ENCODE results near the gene COL5A1.

COL5A1 gene

DNA sequence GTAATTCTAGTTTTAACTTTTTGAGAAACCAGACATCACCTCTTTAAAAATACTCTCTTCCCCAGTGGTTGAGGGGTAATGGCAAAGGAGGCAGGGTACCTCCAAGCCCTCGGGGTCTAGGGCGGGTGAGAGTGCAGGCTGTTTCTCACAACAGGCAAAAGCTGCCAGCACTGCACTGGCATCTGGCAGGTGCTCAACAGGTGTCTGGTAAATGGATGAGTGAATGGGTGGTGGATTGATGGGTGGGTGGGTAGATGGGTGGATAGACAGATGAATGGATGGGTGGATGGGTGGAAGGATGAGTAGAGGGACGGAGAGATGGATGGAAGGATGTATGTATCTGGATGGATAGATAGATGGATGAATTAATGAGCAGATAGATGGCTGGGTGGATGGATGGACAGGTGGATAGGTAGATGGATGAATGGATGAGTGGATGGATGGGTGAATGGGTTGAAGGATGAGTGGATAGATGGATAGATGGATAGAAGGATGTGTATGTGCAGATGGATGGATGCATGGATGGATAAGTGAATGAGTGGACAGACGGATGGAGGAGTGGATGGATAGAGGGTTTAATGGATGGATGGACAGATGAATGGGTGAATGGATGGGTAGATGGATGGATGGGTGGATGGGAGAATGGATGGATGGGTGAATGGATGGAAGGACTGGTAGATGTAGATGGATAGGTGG lies 84.6 kb downstream of the COL5A1 start:
- TF ChIP-seq FOXP2 (optimal IDR thresholded peaks at IDR 0.05; ENCODE audit: borderline replicate concordance, extremely low read depth, extremely low read length, insufficient read depth) (no peak), REST (IDR thresholded peaks at IDR 0.05; ENCODE audit: insufficient read depth in 1 of 2, low read depth in 2 of 2, low read length in 2 of 2) (no peak), SIN3A (IDR thresholded peaks at IDR 0.05; ENCODE audit: borderline replicate concordance, insufficient read depth, low read length) (no peak), POLR2AphosphoS5 (IDR thresholded peaks at IDR 0.05; ENCODE audit: low read depth, low read length) (no peak), TAF1 (IDR thresholded peaks at IDR 0.05; ENCODE audit: borderline replicate concordance, insufficient read depth, low read length) (no peak)

DNA sequence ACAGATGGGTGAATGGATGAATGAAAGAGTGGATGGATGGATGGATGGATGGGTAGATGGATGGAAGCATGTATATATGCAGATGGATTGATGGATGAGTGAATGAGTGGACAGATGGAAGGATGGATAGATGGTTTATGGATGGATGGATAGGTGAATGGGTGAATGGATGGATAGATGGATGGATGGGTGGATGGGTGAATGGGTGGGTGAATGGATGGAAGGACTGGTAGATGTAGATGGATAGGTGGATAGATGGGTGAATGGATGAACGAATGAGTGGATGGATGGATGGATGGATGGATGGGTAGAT lies 85.1 kb downstream of the COL5A1 start:
- TF ChIP-seq FOXP2 (optimal IDR thresholded peaks at IDR 0.05; ENCODE audit: borderline replicate concordance, extremely low read depth, extremely low read length, insufficient read depth): no peak
- no peak for TF ChIP-seq SIN3A (IDR thresholded peaks at IDR 0.05; ENCODE audit: borderline replicate concordance, insufficient read depth, low read length)
- no peak for TF ChIP-seq REST (IDR thresholded peaks at IDR 0.05; ENCODE audit: insufficient read depth in 1 of 2, low read depth in 2 of 2, low read length in 2 of 2)
- TF ChIP-seq TAF1 (IDR thresholded peaks at IDR 0.05; ENCODE audit: borderline replicate concordance, insufficient read depth, low read length): no peak
- no peak for TF ChIP-seq POLR2AphosphoS5 (IDR thresholded peaks at IDR 0.05; ENCODE audit: low read depth, low read length)

DNA sequence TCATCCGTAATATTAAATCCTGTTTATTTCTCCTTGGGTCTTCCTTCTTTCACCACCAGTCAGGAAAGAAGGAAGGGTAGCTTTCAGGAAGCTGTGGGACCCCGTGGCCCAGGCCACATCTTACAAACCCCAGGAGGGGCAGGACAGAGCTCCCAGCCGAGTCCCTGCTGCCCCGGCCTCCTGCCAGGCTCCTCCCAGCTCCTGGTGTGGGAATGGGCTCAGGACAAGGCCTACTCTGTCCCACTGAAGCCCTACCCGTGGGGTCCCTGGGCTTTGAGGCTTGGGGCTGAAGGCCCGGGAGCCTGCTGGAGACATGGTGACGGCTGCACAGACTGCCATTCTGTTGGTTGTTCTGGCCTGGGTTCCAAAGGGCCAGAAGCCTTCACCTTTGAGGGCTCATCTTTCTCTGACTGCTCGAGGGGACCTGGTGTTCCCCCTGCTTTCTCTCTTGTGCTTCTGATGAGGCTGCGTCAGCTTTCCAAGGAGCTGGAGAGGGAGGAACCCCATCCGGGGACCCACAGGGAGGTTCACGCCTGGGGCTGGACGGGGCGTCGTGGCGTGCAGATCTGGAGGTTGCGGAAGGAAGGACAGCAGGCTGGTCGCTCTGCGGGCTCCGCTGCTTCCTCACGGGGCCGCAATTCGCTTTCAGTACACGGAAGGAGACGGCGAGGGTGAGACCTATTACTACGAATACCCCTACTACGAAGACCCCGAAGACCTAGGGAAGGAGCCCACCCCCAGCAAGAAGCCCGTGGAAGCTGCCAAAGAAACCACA lies 86.6 kb downstream of the COL5A1 start:
- no peak for TF ChIP-seq SIN3A (IDR thresholded peaks at IDR 0.05; ENCODE audit: borderline replicate concordance, insufficient read depth, low read length)
- no peak for TF ChIP-seq FOXP2 (optimal IDR thresholded peaks at IDR 0.05; ENCODE audit: borderline replicate concordance, extremely low read depth, extremely low read length, insufficient read depth)
- TF ChIP-seq REST (IDR thresholded peaks at IDR 0.05; ENCODE audit: insufficient read depth in 1 of 2, low read depth in 2 of 2, low read length in 2 of 2): no peak
- TF ChIP-seq TAF1 (IDR thresholded peaks at IDR 0.05; ENCODE audit: borderline replicate concordance, insufficient read depth, low read length): no peak
- TF ChIP-seq POLR2AphosphoS5 (IDR thresholded peaks at IDR 0.05; ENCODE audit: low read depth, low read length): no peak

DNA sequence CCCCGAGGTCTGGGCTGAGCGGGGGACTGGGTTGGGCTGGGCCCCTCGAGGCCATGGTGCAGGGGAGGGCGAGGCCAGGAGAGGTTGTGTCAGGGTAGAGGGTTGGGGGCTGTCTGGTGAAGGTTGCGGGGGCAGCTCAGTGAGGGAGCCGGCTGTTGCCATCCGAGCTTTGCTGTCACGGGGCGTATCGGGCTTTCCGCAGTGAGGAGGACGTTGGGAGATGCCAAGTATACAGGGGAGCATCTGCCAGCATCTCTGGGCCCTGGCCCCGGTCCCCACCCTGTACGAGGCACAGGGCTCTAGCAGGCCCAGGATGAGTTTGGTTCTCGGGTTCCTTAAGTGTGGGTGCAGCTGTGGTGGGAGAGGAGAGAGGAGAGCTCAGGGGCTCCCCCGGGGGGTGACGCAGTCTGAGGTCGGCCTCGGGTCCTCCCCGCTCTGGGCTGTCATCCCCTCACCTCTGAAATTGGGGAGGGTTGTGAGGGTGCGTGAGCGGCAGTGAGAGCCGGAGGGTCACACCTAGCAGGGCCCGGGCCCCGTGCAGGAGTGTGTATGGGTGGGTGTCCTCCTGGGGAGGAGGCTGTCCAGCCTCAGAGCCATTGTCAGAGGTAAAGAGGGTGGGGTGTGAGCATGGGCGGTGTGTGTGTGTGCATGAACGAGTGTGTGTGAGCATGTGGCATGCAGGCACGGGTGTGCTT lies 87.3 kb downstream of the COL5A1 start:
- TF ChIP-seq FOXP2 (optimal IDR thresholded peaks at IDR 0.05; ENCODE audit: borderline replicate concordance, extremely low read depth, extremely low read length, insufficient read depth) (no peak), REST (IDR thresholded peaks at IDR 0.05; ENCODE audit: insufficient read depth in 1 of 2, low read depth in 2 of 2, low read length in 2 of 2) (no peak), POLR2AphosphoS5 (IDR thresholded peaks at IDR 0.05; ENCODE audit: low read depth, low read length) (no peak), SIN3A (IDR thresholded peaks at IDR 0.05; ENCODE audit: borderline replicate concordance, insufficient read depth, low read length) (no peak), TAF1 (IDR thresholded peaks at IDR 0.05; ENCODE audit: borderline replicate concordance, insufficient read depth, low read length) (no peak)

Measured in PFSK-1 (cell line).